GM18861 (cell line): ENCODE data around the gene LRRC36.

Source experiments
- ATAC-seq: cut with Tn5 transposase; IDR thresholded peaks from one replicate; pipeline ENCODE4 v1.9.1; 2021; ENCODE audit not compliant: unreplicated experiment

The LRRC36 gene

GRCh38 chr16:67423015-67423414, 96.4 kb downstream of the LRRC36 start:
- no peak for ATAC-seq

DNA sequence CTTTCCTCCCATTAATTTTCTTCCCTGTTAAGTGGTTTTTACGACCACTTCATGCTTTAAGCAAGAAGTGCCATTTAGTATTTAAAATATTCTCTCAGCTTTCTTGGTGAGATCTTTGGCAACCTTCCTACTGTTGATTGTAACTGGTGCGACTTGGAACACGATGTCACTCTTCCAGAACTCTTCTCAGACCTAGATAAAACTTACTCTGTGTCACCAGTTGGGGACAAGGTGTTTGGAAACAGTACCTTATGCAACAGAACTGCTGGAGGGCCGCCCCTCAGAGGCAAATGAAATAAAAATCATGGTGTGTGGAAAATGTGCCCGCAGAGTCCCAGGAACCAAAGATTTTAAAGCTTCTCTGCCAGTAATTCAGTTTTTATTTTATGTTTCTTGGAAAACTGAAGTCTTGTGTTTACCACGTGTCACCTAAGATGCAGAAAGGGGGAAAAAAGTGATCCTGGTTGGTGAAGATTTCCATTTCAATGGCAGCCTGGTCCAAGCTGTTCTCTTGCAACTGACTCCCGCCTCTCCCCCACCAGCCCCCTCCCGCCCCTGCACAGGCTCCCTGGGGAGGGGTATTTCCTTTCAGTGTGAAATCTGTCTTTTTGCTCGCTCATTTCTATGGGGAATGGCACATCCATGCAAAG, 97.1 kb downstream of the LRRC36 start:
- ATAC-seq, result no peak

GRCh38 chr16:67424261-67424615, 97.6 kb downstream of the LRRC36 start:
- ATAC-seq, result no peak

GRCh38 chr16:67425061-67425460, 98.4 kb downstream of the LRRC36 start:
- ATAC-seq, result no peak

- no peak for ATAC-seq
Observed at GRCh38 chr16:67425580-67425979, 99.0 kb downstream of the LRRC36 start.

DNA sequence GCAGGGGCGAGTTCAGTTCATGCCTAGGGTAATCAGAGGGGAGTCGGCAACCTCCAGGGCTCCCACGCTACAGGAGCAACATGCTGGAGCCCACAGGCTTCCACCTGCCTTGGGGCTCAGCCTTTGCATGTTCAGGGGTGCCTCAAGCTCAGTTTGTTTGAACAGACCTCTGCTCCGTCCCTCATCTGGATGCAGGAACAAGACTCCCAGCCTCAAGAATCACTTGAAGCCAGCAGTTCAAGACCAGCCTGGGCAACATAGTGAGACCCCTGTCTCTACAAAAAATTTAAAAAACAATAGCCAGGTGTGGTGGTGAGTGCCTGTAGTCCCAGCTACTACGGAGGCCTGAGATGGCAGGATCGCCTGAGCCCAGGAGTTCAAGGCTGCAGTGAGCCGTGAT, 99.4 kb downstream of the LRRC36 start:
- ATAC-seq, result no peak

DNA sequence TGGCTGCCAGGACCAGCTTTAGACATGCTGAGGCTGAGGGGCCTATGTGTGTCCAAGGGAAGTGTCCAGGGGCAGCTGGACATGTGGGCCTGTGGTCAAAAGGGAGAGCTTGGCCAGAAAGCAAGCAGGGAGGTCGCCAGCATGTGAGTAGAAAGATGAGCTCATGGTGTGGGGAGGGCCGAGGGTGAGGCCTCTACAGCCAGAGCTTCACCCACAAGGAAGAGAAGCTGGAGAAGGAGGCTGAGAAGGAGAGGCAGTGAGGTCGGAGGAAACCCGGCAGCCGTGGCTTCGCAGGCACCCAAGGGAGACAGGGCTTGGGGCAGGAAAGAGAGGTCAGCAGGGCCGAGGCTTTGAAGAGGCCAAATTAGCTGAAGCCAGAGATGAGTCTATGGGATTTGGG, 100.3 kb downstream of the LRRC36 start:
- ATAC-seq, result no peak

DNA sequence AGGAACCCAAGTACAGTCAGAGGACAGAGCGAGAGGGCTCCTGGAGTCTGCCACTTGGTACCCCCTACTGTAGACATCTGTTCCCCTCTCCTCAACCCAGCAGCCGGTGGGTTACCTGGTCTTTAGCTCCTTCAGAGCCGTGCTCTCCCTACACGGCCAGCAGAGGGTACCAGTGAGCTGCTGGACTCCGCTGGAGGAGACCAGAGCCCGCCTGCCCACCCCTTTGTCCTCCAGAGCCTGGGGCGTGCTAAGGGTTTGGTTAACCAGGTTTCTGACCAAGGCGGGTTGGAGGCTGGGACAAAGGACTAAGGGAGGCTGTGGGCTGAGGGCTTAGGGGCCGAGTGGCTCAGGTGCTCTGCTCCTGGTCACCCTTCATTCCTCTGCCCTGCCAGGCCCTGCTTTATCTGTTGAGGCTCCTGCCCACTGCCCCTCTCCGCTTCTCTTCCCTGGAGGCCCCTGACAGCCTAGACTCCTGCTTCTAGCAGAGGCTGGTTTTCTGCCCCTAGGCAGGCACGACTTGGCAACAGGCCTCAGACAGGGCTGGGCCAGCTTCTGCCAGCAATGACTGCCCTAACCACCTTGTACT, 101.6 kb downstream of the LRRC36 start:
- ATAC-seq, result no peak

DNA sequence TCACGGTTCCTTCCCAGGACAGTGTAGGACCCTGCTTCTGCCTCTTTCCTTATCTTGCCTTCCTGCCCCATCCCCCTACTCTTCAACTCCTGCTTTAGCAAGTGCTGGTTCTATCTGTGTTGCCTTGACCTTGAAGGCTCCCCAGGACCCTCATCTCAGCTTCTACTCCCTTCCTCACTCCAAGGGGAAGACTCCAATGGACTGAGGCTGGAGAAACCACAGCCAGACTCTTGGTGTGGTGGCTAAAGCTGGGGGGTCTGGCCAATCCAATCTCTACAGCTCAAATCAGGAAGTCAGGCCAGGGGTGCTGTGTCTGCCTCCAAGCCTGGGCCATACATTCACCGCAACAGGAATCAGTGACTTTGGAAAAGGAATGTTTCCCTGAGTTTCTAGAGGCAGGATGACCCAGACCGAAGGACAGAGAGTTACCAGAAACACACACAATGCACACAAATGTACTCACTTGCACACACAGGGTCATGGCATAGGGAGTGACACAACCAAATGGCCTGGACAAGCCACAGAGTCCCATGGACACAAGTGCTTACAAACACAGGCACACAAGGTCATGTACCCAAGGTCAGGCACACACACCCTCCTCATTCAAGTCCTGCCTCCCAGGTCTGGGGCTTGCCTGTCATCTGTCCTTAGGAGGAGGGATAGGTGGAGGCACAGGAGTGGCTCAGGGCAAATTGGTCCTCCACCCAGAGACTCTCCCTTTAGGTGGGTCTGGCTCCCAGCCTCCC, 102.6 kb downstream of the LRRC36 start:
- no peak for ATAC-seq

DNA sequence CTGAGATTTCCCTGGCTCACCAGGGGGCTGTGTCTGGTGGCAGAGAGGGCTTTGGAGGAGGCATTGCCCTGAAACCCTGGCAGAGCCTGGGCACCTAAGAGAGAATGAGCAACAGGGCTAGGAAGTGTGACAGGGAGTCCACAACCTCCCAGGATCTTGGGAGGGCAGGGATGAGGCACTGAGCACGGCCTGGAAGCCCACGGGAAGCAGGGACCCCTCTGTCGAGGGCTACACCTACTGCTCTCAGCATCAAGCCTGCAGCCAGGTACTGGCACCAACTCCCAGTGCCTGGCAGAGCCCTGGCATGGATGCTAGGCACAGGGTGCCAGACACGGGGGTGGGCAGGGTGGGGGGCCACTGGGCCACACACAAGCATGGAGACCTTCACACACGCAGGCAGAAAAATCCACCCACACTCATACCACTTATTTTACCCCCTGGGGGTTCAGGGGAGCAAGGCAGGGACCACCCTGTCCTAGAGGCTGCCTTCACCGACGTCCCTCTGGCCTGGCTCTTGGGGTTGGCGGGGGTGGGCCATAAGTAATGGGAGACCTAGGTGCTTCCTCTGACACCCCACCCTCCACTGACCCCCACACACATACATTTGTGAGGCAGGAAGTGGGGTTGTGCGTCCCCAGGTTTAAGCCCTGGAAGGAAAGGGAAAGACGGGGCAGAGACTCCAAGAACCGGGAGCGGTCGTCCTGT, 103.3 kb downstream of the LRRC36 start:
- ATAC-seq, result no peak

- ATAC-seq, result no peak
Observed at GRCh38 chr16:67430504-67430976, 103.9 kb downstream of the LRRC36 start.

- no peak for ATAC-seq
Observed at GRCh38 chr16:67430977-67431774, 104.6 kb downstream of the LRRC36 start, which contains the start of gene HSD11B2. HSD11B2 (plus strand) TSS chr16:67431121; CDS start chr16:67431249, 128 bp downstream.

DNA sequence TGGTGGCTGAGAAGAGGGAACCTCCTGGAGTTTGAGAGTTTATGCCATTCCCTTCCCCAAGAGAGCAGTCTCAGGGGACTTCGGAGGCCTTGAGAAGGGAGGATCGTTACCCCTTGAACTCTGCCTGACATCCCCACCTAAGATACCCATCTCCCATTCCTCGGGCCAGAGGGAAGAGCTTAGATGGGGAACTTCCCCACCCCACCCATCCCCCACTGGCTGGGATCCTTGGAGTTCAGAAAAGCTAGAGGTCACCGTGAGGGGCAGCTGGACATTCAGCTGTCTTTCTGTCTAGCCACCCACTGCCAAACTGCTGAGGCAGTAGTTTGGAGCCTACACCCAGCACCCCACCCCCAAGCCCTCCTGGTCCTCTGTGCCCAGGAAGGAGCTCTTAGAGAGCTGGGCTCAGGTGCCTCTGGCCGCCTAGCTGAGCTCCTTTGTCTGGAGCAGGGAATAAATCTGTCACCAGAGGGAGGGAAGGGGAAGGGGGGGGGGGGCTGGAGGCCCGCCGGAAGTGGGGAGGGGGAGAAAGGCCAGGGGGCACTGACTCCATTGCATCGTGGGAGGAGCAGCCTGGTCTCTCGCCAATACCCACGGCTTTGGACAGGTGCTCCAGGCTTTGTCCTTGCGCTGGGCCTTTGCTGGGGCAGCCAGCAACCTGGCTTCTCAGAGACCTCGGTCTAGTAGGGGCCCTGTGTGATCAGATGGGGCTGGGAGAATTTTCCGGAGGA, 105.3 kb downstream of the LRRC36 start:
- ATAC-seq, result no peak

DNA sequence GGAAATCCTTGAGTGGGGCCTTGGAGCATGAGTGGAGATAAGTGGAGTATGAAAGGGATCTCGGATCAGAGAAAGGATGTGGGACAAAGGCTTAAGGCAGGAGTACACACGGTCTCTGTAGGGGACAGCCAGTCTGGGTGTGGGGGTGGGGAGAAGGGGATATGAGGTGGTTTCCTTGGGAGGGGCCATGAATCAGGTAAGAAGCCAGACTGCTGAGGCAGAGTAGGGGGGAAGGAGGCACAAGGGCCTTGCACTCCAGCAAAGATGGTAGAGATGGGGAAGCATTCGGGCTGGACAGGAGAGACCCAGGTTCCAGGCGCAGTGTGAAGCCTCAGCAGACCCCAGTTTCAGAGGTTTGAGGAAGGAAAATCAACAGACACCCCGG, 105.9 kb downstream of the LRRC36 start:
- ATAC-seq, result no peak

GRCh38 chr16:67433131-67433719, 106.6 kb downstream of the LRRC36 start:
- ATAC-seq, result no peak
